Suprapubic skin (tissue), 4 donors: ENCODE data around the gene CCDC85C.

ENCODE experiments used
- EP300 ChIP-seq: sonication (generic); formaldehyde crosslinking; IDR thresholded peaks from one replicate; pipeline ENCODE4 v1.6.1; 2017; ENCODE audit warnings: antibody characterized with exemption
- POLR2AphosphoS5 ChIP-seq, 3 donors: sonication (generic); formaldehyde crosslinking; IDR thresholded peaks; one replicate each; pipeline ENCODE4 v1.6.1; 2017; ENCODE audit warnings: antibody characterized with exemption in 3 of 3

GRCh38 chr14:99454246-99454645 is 149.8 kb downstream of the CCDC85C start:
- TF ChIP-seq POLR2AphosphoS5 (IDR thresholded peaks at IDR 0.05), result no peak
- no peak for TF ChIP-seq EP300
